GM12864 (cell line): ENCODE data around the gene DUSP10.

Experiments
- DNase-seq: peaks from one replicate; pipeline ENCODE4 v3.0.0-alpha.2; 2011; ENCODE audit warnings: low read depth
- H3K4me3 ChIP-seq: 2 replicates; pipeline ENCODE4 v1.5.1; 2011; ENCODE audit warnings: mild to moderate bottlenecking, low read depth, low read length, control low read depth
- TF ChIP-seq, protein P1 (sequence below): IDR thresholded peaks from 2 replicates; pipeline ENCODE4 v1.5.1; 2011; ENCODE audit warnings: low read depth, mild to moderate bottlenecking, moderate library complexity, low read length, control low read depth, inconsistent platforms; ENCODE audit errors: missing control alignments

DUSP10 gene

DNA sequence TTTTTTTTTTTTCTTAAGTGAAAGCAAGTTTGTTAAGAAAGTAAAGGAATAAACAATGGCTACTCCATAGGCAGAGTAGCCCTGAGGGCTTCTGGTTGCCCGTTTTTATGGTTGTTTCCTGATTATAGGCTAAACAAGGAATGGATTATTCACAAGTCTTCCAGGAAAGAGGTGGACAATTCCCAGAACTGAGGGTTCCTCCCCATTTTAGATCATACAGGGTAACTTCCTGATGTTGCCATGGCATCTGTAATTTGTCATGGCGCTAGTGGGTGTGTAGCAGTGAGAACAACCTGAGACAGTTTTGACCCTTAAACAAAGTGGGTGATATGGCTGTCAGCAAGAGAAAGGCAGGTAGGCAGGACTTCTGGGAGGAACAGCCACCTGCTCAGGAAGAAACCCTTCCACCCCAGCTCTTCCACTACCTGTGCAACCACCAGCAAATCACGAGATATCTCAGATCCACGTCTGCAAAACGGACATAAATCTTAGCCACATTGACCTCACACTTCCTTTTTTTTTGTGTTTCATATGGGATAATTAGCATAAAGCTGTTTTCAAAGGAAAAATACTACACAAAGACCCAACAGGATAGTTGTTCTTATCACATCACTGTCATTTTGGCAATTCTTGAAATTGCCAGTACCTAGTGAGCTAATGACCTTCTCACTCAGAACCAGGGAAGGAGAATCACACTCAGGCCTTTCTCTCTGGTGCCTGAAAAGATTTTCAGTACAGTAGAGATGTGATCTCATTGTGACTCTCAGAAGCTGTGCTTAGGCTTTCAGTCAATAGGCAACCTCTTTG, 34.8 kb upstream of the DUSP10 start:
- DNase-seq, result peak; percentile 88
- H3K4me3 ChIP-seq, result peak overlapping the region; percentile 15; the same call in 1 of the 2 replicates
- TF ChIP-seq, protein P1, sequence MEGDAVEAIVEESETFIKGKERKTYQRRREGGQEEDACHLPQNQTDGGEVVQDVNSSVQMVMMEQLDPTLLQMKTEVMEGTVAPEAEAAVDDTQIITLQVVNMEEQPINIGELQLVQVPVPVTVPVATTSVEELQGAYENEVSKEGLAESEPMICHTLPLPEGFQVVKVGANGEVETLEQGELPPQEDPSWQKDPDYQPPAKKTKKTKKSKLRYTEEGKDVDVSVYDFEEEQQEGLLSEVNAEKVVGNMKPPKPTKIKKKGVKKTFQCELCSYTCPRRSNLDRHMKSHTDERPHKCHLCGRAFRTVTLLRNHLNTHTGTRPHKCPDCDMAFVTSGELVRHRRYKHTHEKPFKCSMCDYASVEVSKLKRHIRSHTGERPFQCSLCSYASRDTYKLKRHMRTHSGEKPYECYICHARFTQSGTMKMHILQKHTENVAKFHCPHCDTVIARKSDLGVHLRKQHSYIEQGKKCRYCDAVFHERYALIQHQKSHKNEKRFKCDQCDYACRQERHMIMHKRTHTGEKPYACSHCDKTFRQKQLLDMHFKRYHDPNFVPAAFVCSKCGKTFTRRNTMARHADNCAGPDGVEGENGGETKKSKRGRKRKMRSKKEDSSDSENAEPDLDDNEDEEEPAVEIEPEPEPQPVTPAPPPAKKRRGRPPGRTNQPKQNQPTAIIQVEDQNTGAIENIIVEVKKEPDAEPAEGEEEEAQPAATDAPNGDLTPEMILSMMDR, result no peak

DNA sequence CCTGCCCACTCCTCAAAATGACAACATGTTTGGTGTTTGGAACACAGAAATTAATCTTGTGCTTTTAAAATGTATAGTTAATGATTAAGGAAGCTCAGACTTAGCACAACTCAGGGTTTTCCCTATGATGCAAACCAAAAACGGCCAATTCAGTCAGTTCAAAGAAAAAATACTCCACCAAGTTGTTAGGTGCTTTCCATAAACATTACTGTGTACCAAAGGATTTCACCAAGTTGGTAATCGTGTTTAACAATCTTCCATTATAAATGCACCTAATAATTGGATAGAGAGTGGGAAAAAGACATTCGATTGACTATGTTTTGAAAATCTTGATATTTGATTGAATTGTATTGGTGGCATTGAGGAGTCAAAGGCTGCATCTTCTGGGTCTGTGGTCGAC, 33.3 kb upstream of the DUSP10 start:
- H3K4me3 ChIP-seq, result no peak overlapping the region
- TF ChIP-seq, protein P1, result no peak
- no peak for DNase-seq

DNA sequence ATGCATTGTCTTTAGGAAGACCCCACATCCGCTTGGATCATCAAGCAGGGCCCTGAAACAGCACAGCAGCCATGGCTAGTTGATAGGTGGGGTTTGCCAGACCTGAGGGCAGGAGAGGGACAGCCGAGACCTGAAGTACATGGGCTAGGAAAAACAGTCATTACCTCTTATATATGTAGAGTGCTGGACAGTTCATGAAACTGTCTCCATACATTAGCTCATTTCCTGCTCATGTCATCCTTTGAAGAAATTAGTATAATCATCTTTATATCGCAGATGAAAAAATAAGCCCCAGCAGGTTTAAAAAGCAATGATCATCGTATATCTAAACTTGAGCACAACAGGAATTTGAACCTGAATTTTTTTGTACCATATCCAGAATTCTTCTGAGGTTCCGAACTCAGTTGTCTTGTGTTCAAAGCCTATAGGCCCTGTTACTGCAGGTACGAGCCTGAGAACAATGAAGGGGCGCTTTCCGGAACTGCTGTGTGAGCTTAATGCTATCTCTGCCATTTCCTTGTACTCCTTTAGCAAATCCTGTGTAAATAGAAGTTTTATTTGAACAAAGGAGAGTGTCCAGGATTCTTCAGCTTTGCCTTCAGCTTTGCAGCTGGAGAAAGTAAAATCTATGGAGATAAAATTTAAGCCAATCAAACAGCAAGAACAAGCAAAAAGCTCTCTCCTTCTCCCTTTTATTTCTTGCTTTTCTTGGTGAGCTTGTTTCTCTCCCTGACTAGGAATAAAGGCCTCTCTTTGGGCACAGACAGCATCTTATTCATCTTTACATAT, 32.4 kb upstream of the DUSP10 start:
- TF ChIP-seq, protein P1, result no peak
- no peak for DNase-seq
- no peak overlapping the region for H3K4me3 ChIP-seq

DNA sequence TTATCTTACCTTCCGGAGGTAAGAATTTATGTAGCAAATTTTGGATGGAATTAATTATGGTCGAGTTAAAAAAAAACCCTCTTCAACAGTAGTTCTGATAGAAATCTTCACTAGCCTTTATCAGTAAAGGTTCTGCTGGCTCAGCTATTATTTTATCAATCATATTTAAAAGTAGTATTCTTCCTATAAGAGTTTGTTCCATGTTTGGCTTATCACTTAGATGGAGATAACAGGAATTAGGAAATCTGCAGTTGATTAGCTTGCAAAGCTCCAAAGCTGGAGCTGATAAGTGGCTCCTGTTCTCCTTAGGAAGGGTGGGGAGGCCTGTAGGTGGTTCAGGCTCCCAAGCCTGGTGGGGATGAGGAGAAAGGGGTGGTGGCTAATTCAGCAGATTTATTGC, 31.5 kb upstream of the DUSP10 start:
- no peak for DNase-seq
- TF ChIP-seq, protein P1, result no peak
- no peak overlapping the region for H3K4me3 ChIP-seq

DNA sequence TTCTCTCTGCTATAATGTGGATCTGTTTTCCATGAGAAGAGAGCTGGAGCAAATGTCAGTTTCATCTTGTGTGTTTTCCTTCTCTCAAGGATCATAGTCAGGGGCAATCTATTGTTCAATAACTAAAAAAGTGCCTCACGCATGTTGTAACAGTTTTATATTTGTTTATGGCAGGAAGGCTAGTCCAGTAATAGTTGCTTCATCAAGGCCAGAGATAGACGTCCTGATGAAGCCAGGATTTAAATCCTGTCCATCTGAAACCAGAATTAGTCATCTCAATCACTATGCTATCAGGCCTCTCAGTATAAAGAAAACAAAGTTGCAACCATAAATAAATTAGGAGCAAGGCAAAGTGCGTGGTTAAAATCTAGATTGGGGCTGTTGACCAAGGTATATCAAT, 30.2 kb upstream of the DUSP10 start:
- TF ChIP-seq, protein P1, result no peak
- H3K4me3 ChIP-seq, result no peak overlapping the region
- DNase-seq, result no peak

DNA sequence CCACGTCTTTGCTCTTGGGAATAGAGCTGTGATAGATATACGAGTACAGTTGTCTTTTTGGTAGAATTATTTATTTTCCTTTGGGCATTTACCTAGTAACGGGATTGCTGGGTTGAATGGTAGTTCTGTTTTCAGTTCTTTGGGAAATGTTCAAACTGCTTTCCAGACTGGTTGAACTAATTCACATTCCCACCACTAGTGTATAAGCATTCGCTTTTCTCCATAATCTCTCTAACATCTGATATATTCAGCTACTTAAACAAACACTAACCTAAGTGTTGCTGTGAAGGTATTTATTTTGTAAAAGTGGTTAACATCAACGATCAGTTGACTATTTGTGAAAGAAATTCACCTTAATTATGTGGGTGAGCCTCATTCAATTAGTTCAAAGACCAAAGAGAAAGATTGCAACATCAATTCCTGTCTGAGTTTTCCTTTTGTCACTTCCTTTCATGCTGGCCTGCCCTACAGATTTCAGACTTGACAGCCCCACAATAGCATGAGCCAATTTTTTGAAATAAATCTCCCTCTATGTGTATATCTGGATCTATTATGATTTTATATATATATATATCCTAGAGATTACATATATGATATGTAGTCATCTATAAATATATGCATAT, 26.7 kb upstream of the DUSP10 start:
- TF ChIP-seq, protein P1, result no peak
- DNase-seq, result no peak
- H3K4me3 ChIP-seq, result no peak overlapping the region
